Neural cell (in vitro differentiated cells): Measurements from ENCODE around the gene RUNX1. TPM values are rescaled to one million over a fixed set of nuclear protein-coding genes. Genes with fewer than 3 reads are reported as not detected.
A peak's percentile ranks its signal among the peaks of the same experiment; 100 is the strongest.

ENCODE experiments used
- H2AFZ ChIP-seq: fragments of 200-600, 300-800 bp; sonication (generic), shearing (Covaris generic); 2 replicates; pipeline ENCODE4 v1.6.0; 2014; ENCODE audit warnings: low read depth, mild to moderate bottlenecking, antibody characterized with exemption, low read length, moderate library complexity
- H3F3A ChIP-seq: fragments of 200-600 bp; shearing (Covaris generic); 2 replicates; pipeline ENCODE4 v1.6.1; 2016; ENCODE audit warnings: mild to moderate bottlenecking, moderate library complexity, mixed read lengths, antibody characterized with exemption, low read length; ENCODE audit not compliant: insufficient read depth, poor library complexity, severe bottlenecking
- H3K27ac ChIP-seq: fragments of 200-600, 300-800 bp; sonication (generic), shearing (Covaris generic); 2 replicates; pipeline ENCODE4 v1.5.1; 2014; ENCODE audit warnings: mild to moderate bottlenecking, low read length, moderate library complexity
- H3K27me3 ChIP-seq: fragments of 300-800, 200-600 bp; sonication (generic), shearing (Covaris generic); 2 replicates; pipeline ENCODE4 v1.6.0; 2014; ENCODE audit warnings: mild to moderate bottlenecking, low read depth, low read length, moderate library complexity; ENCODE audit not compliant: insufficient read depth
- H3K36me3 ChIP-seq: fragments of 300-800, 200-600 bp; sonication (generic), shearing (Covaris generic); 2 replicates; pipeline ENCODE4 v1.5.1; 2014; ENCODE audit warnings: mild to moderate bottlenecking, antibody characterized with exemption, low read length, moderate library complexity; ENCODE audit not compliant: insufficient read depth
- H3K4me2 ChIP-seq: fragments of 300-800, 200-600 bp; sonication (generic), shearing (Covaris generic); 2 replicates; pipeline ENCODE4 v1.6.0; 2014; ENCODE audit warnings: mild to moderate bottlenecking, low read length
- H3K4me3 ChIP-seq: fragments of 300-800, 200-600 bp; sonication (generic), shearing (Covaris generic); 2 replicates; pipeline ENCODE4 v1.5.1; 2014; ENCODE audit warnings: mild to moderate bottlenecking, low read length, moderate library complexity
- H3K79me2 ChIP-seq: fragments of 200-600 bp; shearing (Covaris generic); replicated peaks from 2 replicates; pipeline ENCODE4 v1.6.0; 2014; ENCODE audit warnings: mild to moderate bottlenecking, low read length, moderate library complexity; ENCODE audit not compliant: insufficient read depth
- H3K9ac ChIP-seq: fragments of 300-800, 200-600 bp; sonication (generic), shearing (Covaris generic); 2 replicates; pipeline ENCODE4 v1.6.1; 2016; ENCODE audit warnings: mild to moderate bottlenecking, low read length, mixed read lengths
- H3K9me2 ChIP-seq: fragments of 200-600 bp; shearing (Covaris generic); 2 replicates; pipeline ENCODE4 v1.6.1; 2016; ENCODE audit warnings: mild to moderate bottlenecking, low read length, mixed read lengths; ENCODE audit not compliant: insufficient read depth
- H3K9me3 ChIP-seq: fragments of 200-600, 300-800 bp; sonication (generic), shearing (Covaris generic); 2 replicates; pipeline ENCODE4 v1.6.1; 2016; ENCODE audit warnings: mild to moderate bottlenecking, mixed run types, low read length, moderate library complexity, mixed read lengths
- H4K20me1 ChIP-seq: fragments of 200-600 bp; shearing (Covaris generic); 2 replicates; pipeline ENCODE4 v1.6.1; 2016; ENCODE audit warnings: mild to moderate bottlenecking, mixed run types; ENCODE audit not compliant: insufficient read depth
- EP300 ChIP-seq: fragments of 450-650 bp; conservative IDR thresholded peaks from 2 replicates; pipeline ENCODE4 v1.6.1; 2014; ENCODE audit warnings: antibody characterized with exemption, mild to moderate bottlenecking, moderate library complexity; ENCODE audit not compliant: poor library complexity, severe bottlenecking
- EZH2 ChIP-seq: fragments of 200-600, 300-800 bp; shearing (Covaris generic), sonication (generic); IDR thresholded peaks from 2 replicates; pipeline ENCODE4 v1.6.1; 2014; ENCODE audit warnings: antibody characterized with exemption, low read length, borderline replicate concordance, mild to moderate bottlenecking; ENCODE audit not compliant: insufficient read depth, poor library complexity, severe bottlenecking
- MXI1 ChIP-seq: fragments of 450-650 bp; conservative IDR thresholded peaks from 2 replicates; pipeline ENCODE4 v1.6.1; 2014; ENCODE audit warnings: antibody characterized with exemption, mild to moderate bottlenecking; ENCODE audit not compliant: poor library complexity, severe bottlenecking
- POLR2AphosphoS5 ChIP-seq: IDR thresholded peaks from 2 replicates; pipeline ENCODE4 v1.6.1; 2012
- RAD21 ChIP-seq: fragments of 450-650 bp; conservative IDR thresholded peaks from 2 replicates; pipeline ENCODE4 v1.6.1; 2014; ENCODE audit warnings: antibody characterized with exemption, mild to moderate bottlenecking, moderate library complexity
- SMC3 ChIP-seq: fragments of 450-650 bp; conservative IDR thresholded peaks from 2 replicates; pipeline ENCODE4 v1.6.1; 2014; ENCODE audit warnings: antibody characterized with exemption, mild to moderate bottlenecking, moderate library complexity; ENCODE audit not compliant: poor library complexity
- TAF1 ChIP-seq: IDR thresholded peaks from 2 replicates; pipeline ENCODE4 v1.6.1; 2012; ENCODE audit warnings: low read depth
- polyA plus RNA-seq: library from polyadenylated mRNA; depleted of rRNA; stranded (reverse); fragments of >200 nt; gene quantifications from 2 replicates; pipeline ENCODE4 v1.2.3, GENCODE V29; 2014
- TF ChIP-seq, protein P1 (sequence below): fragments of 450-650 bp; IDR thresholded peaks from 2 replicates; pipeline ENCODE4 v1.5.1; 2014; ENCODE audit warnings: antibody characterized with exemption, mild to moderate bottlenecking, moderate library complexity; ENCODE audit not compliant: poor library complexity, severe bottlenecking
- TF ChIP-seq, protein P2 (sequence below): IDR thresholded peaks from 2 replicates; pipeline ENCODE4 v1.6.1; 2012; ENCODE audit warnings: borderline replicate concordance

Gene RUNX1
- polyA plus RNA-seq, 1 donor from 2014 or later: not detected

DNA sequence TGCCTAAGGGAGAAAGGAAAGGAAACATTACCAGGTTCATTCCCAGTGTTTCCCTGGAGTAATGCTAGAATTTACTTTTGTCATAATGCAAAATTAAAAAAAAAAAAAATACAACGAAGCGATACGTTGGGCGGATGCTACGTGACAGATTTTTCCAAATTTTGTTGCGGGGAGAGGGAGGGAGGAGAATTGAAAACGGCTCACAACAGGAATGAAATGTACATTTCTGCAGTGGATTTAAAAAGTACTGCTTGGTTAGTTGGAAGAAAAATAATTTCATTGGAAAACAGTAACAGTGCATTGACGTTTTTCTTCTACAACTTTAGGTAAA is 157.5 kb downstream of the RUNX1 start:
- Histone ChIP-seq H3K36me3 (no peaks in the 10 kb centered on the region), H2AFZ (no peak overlapping the region), H3K9ac (no peak overlapping the region), H3F3A (no peaks in the 10 kb centered on the region), H3K4me2 (no peak overlapping the region), H3K27ac (no peak overlapping the region), H3K4me3 (no peak overlapping the region), H3K79me2 (no peaks in the 10 kb centered on the region), H3K9me3 (no peaks in the 10 kb centered on the region), H4K20me1 (no peaks in the 10 kb centered on the region), H3K9me2 (no peaks in the 10 kb centered on the region), H3K27me3 (peaks cover 89% of the 10 kb centered on the region)
- TF ChIP-seq MXI1 (no peak), POLR2AphosphoS5 (peak; percentile 68)

DNA sequence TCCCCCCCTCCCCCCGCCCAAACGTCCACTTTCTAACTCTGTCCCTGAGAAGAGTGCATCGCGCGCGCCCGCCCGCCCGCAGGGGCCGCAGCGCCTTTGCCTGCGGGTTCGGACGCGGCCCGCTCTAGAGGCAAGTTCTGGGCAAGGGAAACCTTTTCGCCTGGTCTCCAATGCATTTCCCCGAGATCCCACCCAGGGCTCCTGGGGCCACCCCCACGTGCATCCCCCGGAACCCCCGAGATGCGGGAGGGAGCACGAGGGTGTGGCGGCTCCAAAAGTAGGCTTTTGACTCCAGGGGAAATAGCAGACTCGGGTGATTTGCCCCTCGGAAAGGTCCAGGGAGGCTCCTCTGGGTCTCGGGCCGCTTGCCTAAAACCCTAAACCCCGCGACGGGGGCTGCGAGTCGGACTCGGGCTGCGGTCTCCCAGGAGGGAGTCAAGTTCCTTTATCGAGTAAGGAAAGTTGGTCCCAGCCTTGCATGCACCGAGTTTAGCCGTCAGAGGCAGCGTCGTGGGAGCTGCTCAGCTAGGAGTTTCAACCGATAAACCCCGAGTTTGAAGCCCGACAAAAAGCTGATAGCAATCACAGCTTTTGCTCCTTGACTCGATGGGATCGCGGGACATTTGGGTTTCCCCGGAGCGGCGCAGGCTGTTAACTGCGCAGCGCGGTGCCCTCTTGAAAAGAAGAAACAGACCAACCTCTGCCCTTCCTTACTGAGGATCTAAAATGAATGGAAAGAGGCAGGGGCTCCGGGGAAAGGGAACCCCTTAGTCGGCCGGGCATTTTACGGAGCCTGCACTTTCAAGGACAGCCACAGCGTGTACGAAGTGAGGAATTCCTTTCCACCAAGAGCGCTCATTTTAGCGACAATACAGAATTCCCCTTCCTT is 158.1 kb downstream of the RUNX1 start:
- Histone ChIP-seq H3K36me3 (no peaks in the 10 kb centered on the region), H3F3A (no peaks in the 10 kb centered on the region), H3K27me3 (peaks cover 94% of the 10 kb centered on the region), H3K79me2 (no peaks in the 10 kb centered on the region), H2AFZ (no peak overlapping the region), H3K27ac (no peak overlapping the region), H3K9ac (no peak overlapping the region), H3K4me2 (no peak overlapping the region), H3K9me3 (no peaks in the 10 kb centered on the region), H3K9me2 (no peaks in the 10 kb centered on the region), H3K4me3 (no peak overlapping the region), H4K20me1 (no peaks in the 10 kb centered on the region)
- TF ChIP-seq SMC3: no peak
- no peak for TF ChIP-seq EP300
- TF ChIP-seq EZH2: peak; percentile 92
- no peak for TF ChIP-seq POLR2AphosphoS5

DNA sequence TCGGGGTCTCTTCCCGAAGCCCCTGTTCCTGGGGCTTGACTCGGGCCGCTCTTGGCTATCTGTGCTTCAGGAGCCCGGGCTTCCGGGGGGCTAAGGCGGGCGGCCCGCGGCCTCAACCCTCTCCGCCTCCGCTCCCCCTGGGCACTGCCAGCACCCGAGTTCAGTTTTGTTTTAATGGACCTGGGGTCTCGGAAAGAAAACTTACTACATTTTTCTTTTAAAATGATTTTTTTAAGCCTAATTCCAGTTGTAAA is 158.7 kb downstream of the RUNX1 start:
- no peaks in the 10 kb centered on the region for H3K79me2 ChIP-seq
- no peak overlapping the region for H3K9ac ChIP-seq
- no peaks in the 10 kb centered on the region for H3F3A ChIP-seq
- no peaks in the 10 kb centered on the region for H4K20me1 ChIP-seq
- H3K27me3 ChIP-seq: peaks cover 94% of the 10 kb centered on the region
- H3K4me3 ChIP-seq: no peak overlapping the region
- no peaks in the 10 kb centered on the region for H3K9me3 ChIP-seq
- H3K4me2 ChIP-seq: no peak overlapping the region
- H3K27ac ChIP-seq: no peak overlapping the region
- no peak overlapping the region for H2AFZ ChIP-seq
- no peaks in the 10 kb centered on the region for H3K36me3 ChIP-seq
- no peak for TF ChIP-seq RAD21
- no peak for TF ChIP-seq SMC3
- TF ChIP-seq TAF1: no peak
- TF ChIP-seq EZH2: peak; percentile 24
- H3K9me2 ChIP-seq: no peaks in the 10 kb centered on the region

DNA sequence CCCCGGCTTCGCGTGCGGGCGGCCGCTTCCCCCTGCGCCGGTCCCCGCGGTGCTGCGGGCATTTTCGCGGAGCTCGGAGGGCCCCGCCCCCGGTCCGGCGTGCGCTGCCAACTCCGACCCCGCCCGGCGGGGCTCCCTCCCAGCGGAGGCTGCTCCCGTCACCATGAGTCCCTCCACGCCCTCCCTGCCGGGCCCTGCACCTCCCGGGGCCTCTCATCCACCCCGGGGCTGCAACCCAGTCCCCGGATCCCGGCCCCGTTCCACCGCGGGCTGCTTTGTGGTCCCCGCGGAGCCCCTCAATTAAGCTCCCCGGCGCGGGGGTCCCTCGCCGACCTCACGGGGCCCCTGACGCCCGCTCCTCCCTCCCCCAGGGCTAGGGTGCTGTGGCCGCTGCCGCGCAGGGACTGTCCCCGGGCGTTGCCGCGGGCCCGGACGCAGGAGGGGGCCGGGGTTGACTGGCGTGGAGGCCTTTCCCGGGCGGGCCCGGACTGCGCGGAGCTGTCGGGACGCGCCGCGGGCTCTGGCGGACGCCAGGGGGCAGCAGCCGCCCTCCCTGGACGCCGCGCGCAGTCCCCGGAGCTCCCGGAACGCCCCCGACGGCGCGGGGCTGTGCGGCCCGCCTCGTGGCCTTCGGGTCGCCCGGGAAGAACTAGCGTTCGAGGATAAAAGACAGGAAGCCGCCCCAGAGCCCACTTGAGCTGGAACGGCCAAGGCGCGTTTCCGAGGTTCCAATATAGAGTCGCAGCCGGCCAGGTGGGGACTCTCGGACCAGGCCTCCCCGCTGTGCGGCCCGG is 159.2 kb downstream of the RUNX1 start:
- TF ChIP-seq RAD21 (peak; percentile 78), EZH2 (no peak), MXI1 (no peak), EP300 (no peak), SMC3 (peak; percentile 83), POLR2AphosphoS5 (no peak), TAF1 (no peak)
- TF ChIP-seq, protein P1, sequence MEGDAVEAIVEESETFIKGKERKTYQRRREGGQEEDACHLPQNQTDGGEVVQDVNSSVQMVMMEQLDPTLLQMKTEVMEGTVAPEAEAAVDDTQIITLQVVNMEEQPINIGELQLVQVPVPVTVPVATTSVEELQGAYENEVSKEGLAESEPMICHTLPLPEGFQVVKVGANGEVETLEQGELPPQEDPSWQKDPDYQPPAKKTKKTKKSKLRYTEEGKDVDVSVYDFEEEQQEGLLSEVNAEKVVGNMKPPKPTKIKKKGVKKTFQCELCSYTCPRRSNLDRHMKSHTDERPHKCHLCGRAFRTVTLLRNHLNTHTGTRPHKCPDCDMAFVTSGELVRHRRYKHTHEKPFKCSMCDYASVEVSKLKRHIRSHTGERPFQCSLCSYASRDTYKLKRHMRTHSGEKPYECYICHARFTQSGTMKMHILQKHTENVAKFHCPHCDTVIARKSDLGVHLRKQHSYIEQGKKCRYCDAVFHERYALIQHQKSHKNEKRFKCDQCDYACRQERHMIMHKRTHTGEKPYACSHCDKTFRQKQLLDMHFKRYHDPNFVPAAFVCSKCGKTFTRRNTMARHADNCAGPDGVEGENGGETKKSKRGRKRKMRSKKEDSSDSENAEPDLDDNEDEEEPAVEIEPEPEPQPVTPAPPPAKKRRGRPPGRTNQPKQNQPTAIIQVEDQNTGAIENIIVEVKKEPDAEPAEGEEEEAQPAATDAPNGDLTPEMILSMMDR: peak; percentile 81
- TF ChIP-seq, protein P2, sequence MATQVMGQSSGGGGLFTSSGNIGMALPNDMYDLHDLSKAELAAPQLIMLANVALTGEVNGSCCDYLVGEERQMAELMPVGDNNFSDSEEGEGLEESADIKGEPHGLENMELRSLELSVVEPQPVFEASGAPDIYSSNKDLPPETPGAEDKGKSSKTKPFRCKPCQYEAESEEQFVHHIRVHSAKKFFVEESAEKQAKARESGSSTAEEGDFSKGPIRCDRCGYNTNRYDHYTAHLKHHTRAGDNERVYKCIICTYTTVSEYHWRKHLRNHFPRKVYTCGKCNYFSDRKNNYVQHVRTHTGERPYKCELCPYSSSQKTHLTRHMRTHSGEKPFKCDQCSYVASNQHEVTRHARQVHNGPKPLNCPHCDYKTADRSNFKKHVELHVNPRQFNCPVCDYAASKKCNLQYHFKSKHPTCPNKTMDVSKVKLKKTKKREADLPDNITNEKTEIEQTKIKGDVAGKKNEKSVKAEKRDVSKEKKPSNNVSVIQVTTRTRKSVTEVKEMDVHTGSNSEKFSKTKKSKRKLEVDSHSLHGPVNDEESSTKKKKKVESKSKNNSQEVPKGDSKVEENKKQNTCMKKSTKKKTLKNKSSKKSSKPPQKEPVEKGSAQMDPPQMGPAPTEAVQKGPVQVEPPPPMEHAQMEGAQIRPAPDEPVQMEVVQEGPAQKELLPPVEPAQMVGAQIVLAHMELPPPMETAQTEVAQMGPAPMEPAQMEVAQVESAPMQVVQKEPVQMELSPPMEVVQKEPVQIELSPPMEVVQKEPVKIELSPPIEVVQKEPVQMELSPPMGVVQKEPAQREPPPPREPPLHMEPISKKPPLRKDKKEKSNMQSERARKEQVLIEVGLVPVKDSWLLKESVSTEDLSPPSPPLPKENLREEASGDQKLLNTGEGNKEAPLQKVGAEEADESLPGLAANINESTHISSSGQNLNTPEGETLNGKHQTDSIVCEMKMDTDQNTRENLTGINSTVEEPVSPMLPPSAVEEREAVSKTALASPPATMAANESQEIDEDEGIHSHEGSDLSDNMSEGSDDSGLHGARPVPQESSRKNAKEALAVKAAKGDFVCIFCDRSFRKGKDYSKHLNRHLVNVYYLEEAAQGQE: no peak
- Histone ChIP-seq H3K27me3 (peaks cover 94% of the 10 kb centered on the region), H3K27ac (no peak overlapping the region)

More for the DNA sequence above, 159.2 kb downstream of the RUNX1 start:
- peak overlapping the region; percentile 16 for H3K4me2 ChIP-seq
- no peaks in the 10 kb centered on the region for H4K20me1 ChIP-seq
- H3K36me3 ChIP-seq: no peaks in the 10 kb centered on the region
- H3K9ac ChIP-seq: no peak overlapping the region
- no peaks in the 10 kb centered on the region for H3F3A ChIP-seq
- no peak overlapping the region for H2AFZ ChIP-seq
- H3K79me2 ChIP-seq: no peaks in the 10 kb centered on the region
- no peaks in the 10 kb centered on the region for H3K9me3 ChIP-seq
- H3K9me2 ChIP-seq: no peaks in the 10 kb centered on the region
- H3K4me3 ChIP-seq: peak overlapping the region; percentile 67
